CD4-positive, alpha-beta T cell treated with Interferon alpha-2 for 1 hour (primary cell): ENCODE results near the gene TOMM40.

Experiments
- DNase-seq, 2 donors: peaks; one replicate each; pipeline ENCODE4 v3.0.0-alpha.2; 2020 to 2022

Gene TOMM40

DNA sequence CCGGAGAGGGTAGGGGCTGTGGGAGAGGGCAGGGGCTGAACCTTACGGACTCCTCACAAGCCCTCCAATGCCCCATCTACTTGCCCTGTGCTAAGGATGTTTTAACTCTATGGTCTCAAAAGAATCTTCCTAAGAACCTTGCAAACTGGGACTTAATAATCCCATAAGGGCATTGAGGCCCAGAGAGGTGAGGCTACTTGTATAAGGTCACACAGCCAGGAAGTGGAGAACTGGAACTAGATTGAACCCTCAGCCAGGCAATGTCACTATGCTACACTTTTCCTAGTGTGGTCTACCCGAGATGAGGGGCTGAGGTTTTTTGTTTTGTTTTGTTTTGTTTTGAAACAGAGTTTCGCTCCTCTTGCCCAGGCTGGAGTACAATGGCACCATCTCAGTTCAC is 40.5 kb downstream of the TOMM40 start:
- DNase-seq, result no peak

DNA sequence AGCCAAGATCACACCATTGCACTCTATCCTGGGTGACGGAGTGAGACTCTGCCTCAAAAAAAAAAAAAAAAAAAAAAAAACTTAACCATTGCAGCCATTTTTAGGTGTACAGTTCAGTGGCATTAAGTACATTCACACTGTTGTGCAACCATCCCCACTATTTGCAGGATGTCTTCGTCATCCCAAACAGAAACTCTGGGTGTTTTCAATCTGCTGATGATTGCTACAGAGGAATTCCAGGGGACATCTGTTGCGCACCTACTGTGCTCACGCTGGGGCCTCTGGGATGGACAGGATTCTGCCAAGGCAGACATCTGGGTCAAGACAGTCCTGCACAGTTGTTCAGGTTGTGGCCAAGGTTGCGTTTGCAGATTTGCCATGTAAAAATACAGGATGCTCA is 48.6 kb downstream of the TOMM40 start:
- DNase-seq, result no peak

DNA sequence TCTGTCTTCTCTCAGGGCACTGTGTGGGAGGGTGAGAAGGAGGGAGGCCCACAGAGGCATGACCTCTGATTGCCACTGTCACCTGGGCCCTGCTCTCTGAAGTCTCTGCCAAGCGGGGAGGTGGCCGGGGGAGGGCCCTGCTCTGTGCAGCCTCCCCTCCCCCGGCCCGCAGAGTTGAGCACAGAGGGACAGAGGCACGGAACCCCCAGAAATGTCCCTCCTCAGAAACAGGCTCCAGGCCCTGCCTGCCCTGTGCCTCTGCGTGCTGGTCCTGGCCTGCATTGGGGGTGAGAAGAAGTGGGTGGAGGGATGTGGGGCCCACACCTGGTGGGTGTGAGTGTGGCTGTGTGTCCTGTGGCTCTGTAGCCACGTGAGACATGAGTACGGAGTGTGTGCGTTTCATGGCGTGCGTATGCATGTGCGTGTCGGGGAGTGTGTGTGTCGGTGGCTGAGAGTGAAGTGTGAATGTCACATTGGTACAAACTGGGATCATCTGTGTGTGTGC is 51.1 kb downstream of the TOMM40 start, which contains the start of gene APOC4:
Gene APOC4, plus strand, starts transcription at position 171 of the 505 bp plus-strand sequence. Its CDS starts 41 bp downstream, at position 212.
- no peak for DNase-seq

DNA sequence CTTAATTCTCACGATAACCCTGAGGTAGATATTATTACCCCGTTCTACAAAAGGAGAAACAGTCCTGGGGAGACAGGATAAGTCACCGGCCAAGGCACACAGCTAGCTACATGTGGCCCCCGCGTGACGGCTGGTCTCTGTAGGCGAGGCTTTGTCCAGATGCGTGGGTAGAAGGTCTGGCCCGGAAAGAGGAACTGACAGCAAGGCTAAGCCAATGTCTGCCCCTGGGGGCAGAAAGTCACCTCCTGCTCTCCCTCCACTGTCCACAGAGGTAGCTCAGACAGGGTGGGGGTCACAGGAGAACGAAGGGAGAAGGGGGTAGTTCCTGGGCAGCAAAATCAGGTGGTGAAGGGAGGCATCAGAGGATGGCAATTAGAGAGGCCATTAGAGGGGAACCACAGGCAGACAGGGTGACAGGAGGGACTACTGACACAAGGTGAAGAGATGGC is 52.8 kb downstream of the TOMM40 start:
- peak in 1 of 2 donors; percentile 43 for DNase-seq

DNA sequence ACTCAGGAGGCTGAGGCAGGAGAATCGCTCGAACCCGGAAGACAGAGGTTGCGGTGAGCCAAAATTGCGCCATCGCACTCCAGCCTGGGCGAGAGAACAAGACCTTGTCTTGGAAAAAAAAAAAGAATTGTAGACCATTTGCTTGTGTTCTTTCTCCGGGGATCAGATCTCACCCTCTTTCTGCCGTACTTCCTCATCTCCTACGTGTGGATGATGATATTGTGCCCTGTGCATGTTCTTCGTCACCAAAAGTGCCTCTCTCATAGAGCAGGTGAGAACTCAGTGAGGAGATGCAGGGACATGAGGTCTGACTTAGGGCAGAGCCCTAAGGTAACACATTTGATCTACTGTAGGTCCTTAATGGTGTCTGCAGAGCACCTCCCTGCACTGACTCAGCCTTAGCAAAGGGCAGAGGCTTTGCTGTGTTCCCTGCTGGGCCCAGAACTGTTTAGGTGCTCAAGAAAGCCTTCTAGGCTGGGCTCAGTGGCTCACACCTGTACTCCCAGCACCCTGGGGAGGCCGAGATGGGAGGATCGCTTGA is 56.1 kb downstream of the TOMM40 start:
- no peak for DNase-seq

DNA sequence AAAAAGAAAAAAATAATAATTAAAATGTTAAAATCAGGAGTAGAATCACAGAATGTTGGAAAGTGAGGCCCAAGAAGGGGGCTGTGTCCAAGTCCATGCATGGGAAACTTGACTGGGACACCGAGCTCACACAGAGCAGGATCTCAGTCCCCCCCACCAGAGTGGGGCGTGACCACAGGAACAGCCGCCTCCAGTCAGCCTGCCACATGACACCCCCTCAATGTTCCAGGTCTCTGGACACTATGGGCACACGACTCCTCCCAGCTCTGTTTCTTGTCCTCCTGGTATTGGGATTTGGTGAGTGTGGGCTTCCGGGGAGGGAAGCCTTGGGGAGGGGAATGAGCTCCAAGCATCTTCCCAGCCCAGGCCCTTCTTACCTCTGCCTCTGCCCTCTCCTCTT is 57.2 kb downstream of the TOMM40 start:
- no peak for DNase-seq

DNA sequence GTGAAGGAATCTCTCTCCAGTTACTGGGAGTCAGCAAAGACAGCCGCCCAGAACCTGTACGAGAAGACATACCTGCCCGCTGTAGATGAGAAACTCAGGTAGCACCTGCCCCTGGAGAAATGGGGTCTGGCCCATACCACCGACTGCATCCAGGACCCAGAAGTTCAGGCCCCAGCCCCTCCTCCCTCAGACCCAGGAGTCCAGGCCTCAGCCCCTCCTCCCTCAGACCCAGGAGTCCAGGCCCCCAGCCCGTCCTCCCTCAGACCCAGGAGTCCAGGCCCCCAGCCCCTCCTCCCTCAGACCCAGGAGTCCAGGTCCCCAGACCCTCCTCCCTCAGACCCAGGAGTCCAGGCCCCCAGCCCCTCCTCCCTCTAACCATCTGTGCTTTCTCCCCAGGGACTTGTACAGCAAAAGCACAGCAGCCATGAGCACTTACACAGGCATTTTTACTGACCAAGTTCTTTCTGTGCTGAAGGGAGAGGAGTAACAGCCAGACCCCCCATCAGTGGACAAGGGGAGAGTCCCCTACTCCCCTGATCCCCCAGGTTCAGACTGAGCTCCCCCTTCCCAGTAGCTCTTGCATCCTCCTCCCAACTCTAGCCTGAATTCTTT is 57.8 kb downstream of the TOMM40 start:
- DNase-seq, result no peak

DNA sequence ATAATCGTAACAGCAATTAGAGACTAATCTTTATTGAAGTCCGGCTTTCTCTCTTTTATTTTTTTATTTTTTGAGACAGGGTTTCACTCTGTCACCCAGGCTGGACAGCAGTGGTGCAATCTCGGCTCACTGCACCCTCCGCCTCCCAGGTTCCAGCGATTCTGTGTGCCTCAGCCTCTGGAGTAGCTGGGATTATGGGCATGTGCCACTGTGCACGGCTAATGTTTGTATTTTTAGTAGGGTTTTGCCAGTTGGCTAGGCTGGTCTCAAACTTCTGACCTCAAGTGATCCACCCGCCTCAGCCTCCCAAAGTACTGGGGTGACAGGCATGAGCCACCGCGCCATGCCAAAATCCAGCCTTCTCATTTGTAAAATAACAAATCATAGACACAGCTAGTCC is 58.5 kb downstream of the TOMM40 start:
- no peak for DNase-seq

DNA sequence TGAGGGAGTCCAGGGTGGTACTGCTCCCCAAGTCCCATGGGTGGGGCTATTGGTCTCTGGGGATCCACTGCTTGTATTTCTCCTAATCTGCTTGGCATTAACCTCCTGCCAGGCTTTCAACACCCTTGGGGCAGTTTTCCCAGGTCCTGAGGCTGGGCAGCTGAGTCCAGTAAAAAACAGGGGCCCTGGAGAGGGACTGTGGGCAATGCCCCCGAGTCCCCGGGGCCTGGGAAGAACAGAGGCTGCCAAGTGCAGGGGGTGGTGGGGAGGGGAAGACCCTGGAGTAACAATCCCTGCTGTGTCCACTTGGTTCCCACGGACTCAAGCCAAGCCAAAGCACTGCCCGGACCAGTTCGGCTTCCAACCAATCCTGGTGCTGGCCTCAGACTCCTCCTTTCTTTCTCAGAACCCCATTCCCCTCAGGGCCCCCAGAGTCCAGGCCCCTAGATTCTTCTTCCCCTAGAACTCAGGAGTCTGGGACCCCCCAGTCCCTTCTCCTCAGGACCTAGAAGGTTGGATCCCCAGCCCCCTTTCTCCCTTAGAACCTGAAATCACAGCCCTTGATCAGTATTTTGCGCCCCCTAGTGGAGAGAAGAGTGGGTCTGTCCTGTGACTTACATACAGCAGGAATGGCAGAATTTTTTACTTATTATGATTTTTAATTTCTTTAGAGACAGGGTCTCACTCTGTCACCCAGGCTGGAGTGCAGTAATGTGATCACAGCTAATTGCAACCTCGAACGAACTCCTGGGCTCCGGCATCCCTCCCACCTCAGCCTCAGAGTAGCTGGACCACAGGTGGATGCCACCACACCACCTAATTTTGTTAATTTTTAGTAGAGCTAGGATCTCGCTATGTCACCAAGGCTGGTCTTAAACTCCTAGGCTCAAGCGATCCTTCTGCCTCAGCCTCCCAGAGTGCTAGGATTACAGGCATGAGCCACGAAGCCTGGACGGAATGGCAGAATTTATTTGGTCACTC is 60.4 kb downstream of the TOMM40 start:
- DNase-seq, result peak; percentile 69 to 84
